HEK293 (cell line): ENCODE measurements around the gene COA1.
"Not testable (repeated sequence)": the region's sequence is repeated elsewhere in the genome, so short reads cannot be mapped to it uniquely, and the experiment has no call there.

ENCODE experiments used
- CTCF ChIA-PET: fragments of 350-600 bp; formaldehyde crosslinking; extraction: SDS; loops from one replicate; lab custom pipeline; 2021; ENCODE audit warnings: antibody characterized with exemption; lab: Yijun Ruan, JAX
- POLR2A ChIA-PET: fragments of 300-600 bp; formaldehyde crosslinking; extraction: SDS; loops from one replicate; lab custom pipeline; 2020; ENCODE audit warnings: antibody characterized with exemption, inconsistent platforms; lab: Yijun Ruan, JAX
- H3K27ac ChIP-seq: fragments of 200-500 bp; sonication (Bioruptor generic); 2 replicates; pipeline ENCODE4 v1.5.1; 2014; ENCODE audit warnings: low read depth, low read length, control low read depth, inconsistent platforms; ENCODE audit errors: extremely low read depth
- H3K36me3 ChIP-seq, 2 experiments: fragments of 200-500 bp in 1 of 2; sonication (Bioruptor generic) in 1 of 2; 1 replicate in 1 of 2; 2 replicates in 1 of 2; pipeline ENCODE4 v1.5.1; 2014 to 2017; ENCODE audit warnings: inconsistent platforms in 2 of 2, low read length in 2 of 2; ENCODE audit not compliant: control insufficient read depth in 2 of 2, insufficient read depth in 1 of 2
- H3K4me1 ChIP-seq: fragments of 200-500 bp; sonication (Bioruptor generic); 2 replicates; pipeline ENCODE4 v1.5.1; 2014; ENCODE audit warnings: mild to moderate bottlenecking, low read length, inconsistent platforms; ENCODE audit not compliant: control insufficient read depth, insufficient read depth
- H3K4me3 ChIP-seq: 2 replicates; pipeline ENCODE4 v1.5.1; 2011; ENCODE audit warnings: low read depth, mild to moderate bottlenecking, control low read depth, low read length, moderate library complexity
- H3K9me3 ChIP-seq: fragments of 200-500 bp; sonication (Bioruptor generic); 2 replicates; pipeline ENCODE4 v1.5.1; 2014; ENCODE audit warnings: low read depth, low read length, inconsistent platforms; ENCODE audit not compliant: control insufficient read depth, insufficient read depth
- MEIS1 ChIP-seq: sonication (generic); formaldehyde crosslinking; IDR thresholded peaks from 2 replicates; pipeline ENCODE4 v1.8.1; 2022; ENCODE audit warnings: missing genetic modification reagents, mild to moderate bottlenecking, borderline replicate concordance
- PRDM10 ChIP-seq: fragments of 450-650 bp; formaldehyde crosslinking; IDR thresholded peaks from 2 replicates; pipeline ENCODE4 v1.5.1; 2016; ENCODE audit warnings: missing biosample characterization, missing genetic modification characterization
- SCRT2 ChIP-seq: fragments of 450-650 bp; formaldehyde crosslinking; IDR thresholded peaks from 2 replicates; pipeline ENCODE4 v1.5.1; 2016; ENCODE audit warnings: missing biosample characterization, missing genetic modification characterization
- ZNF274 ChIP-seq, 2 experiments: fragments of 200-500 bp in 1 of 2; fragments of 450-650 bp in 1 of 2; sonication (Bioruptor generic) in 1 of 2; formaldehyde crosslinking in 1 of 2; IDR thresholded peaks; 2 replicates each; pipeline versions ENCODE4 v1.5.1 to v1.6.1; 2014 to 2016; ENCODE audit warnings: borderline replicate concordance in 1 of 2, inconsistent platforms in 1 of 2, low read length in 1 of 2, missing biosample characterization in 1 of 2, missing genetic modification characterization in 1 of 2
- ZNF280C ChIP-seq: fragments of 450-650 bp; formaldehyde crosslinking; IDR thresholded peaks from 2 replicates; pipeline ENCODE4 v1.5.1; 2016; ENCODE audit warnings: missing biosample characterization, missing genetic modification characterization
- ZNF585B ChIP-seq: fragments of 450-650 bp; formaldehyde crosslinking; IDR thresholded peaks from 2 replicates; pipeline ENCODE4 v1.5.1; 2016; ENCODE audit warnings: missing biosample characterization, missing genetic modification characterization
- ZNF707 ChIP-seq: fragments of 450-650 bp; formaldehyde crosslinking; IDR thresholded peaks from 2 replicates; pipeline ENCODE4 v1.5.1; 2016; ENCODE audit warnings: missing biosample characterization, missing genetic modification characterization

The COA1 gene

GRCh38 chr7:43716598-43716997, 12.7 kb downstream of the COA1 start:
- ChIA-PET CTCF (interaction anchor here (1.0 kb wide), 1 partner anchor 134 kb away, joined by 6 read pairs; no protein-coding TSS in a partner anchor), POLR2A (no interaction called here)
- TF ChIP-seq MEIS1 (CRISPR knock-in tag) (no peak), ZNF585B (tag by site-specific recombination) (peak; percentile 92)
- H3K4me3 ChIP-seq, result no peak overlapping the region
- H3K4me1 ChIP-seq, result no peaks in the 10 kb centered on the region
- H3K27ac ChIP-seq, result no peak overlapping the region
- peaks cover 0 to 5% of the 10 kb centered on the region in 2 experiments; a peak in 1 of 3 replicates for H3K36me3 ChIP-seq
- H3K9me3 ChIP-seq, result no peaks in the 10 kb centered on the region

GRCh38 chr7:43715966-43716365, 13.4 kb downstream of the COA1 start:
- H3K36me3 ChIP-seq, POLR2A ChIA-PET: not testable (repeated sequence)

GRCh38 chr7:43711503-43711902, 17.8 kb downstream of the COA1 start:
- TF ChIP-seq PRDM10 (tag by site-specific recombination) (peak; percentile 50; the same call in 1 of the 2 replicates), ZNF280C (tag by site-specific recombination) (no peak)
- H3K4me3 ChIP-seq, result no peak overlapping the region

More at GRCh38 chr7:43715966-43716365, 13.4 kb downstream of the COA1 start:
- not testable (repeated sequence) for H3K4me3 ChIP-seq, H3K4me1 ChIP-seq, H3K9me3 ChIP-seq, H3K27ac ChIP-seq
- CTCF ChIA-PET, result interaction anchor here (1.0 kb wide), 1 partner anchor 134 kb away, joined by 6 read pairs; no protein-coding TSS in a partner anchor
- TF ChIP-seq ZNF707 (peak; percentile 92), SCRT2 (peak; percentile 20; the same call in 1 of the 2 replicates)

GRCh38 chr7:43708055-43708454, 21.3 kb downstream of the COA1 start:
- POLR2A ChIA-PET; H3K4me1 ChIP-seq; CTCF ChIA-PET; H3K4me3 ChIP-seq; H3K27ac ChIP-seq; H3K9me3 ChIP-seq; TF ChIP-seq ZNF274 (IDR thresholded peaks at IDR 0.05; ENCODE audit: low read length): not testable (repeated sequence)
- TF ChIP-seq ZNF274 (tag by site-specific recombination; IDR thresholded peaks at IDR 0.05; ENCODE audit: borderline replicate concordance), result peak; percentile 56; the same call in 1 of the 2 replicates
- H3K36me3 ChIP-seq, result peaks cover 4 to 11% of the 10 kb centered on the region in 2 experiments; a peak in 2 of 3 replicates

More at GRCh38 chr7:43711503-43711902, 17.8 kb downstream of the COA1 start:
- CTCF ChIA-PET, result interaction anchor here (1.0 kb wide), 1 partner anchor 129 kb away, joined by 4 read pairs; the partner anchor contains the start of gene STK17A
- H3K36me3 ChIP-seq, result peaks cover 0 to 5% of the 10 kb centered on the region in 2 experiments; a peak in 1 of 3 replicates
- H3K27ac ChIP-seq, result no peak overlapping the region
- POLR2A ChIA-PET, result no interaction called here
- no peaks in the 10 kb centered on the region for H3K9me3 ChIP-seq
- 0 out of 2 replicates have a peak, but pooled peaks cover 2% of the 10 kb centered on the region for H3K4me1 ChIP-seq
